Measurements from ENCODE around the gene FOXQ1.
"Not testable (repeated sequence)": the region's sequence is repeated elsewhere in the genome, so short reads cannot be mapped to it uniquely, and the experiment has no call there.

DNA sequence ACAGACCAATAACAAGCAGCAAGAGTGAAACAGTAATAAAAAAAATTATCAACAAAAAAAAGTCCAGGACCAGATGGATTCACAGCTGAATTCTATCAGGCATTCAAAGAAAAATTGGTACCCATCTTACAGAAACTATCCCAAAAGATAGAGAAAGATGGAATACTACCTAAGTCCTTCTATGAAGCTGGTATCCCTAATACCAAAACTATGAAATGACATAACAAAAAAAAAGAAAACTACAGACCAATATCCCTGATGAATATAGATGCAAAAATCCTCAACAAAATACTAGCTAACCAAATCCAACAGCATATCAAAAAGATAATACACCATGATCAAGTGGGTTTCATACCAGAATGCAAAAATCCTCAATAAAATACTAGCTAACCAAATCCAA is 43.2 kb downstream of the FOXQ1 start:
- TF ChIP-seq, protein P1, sequence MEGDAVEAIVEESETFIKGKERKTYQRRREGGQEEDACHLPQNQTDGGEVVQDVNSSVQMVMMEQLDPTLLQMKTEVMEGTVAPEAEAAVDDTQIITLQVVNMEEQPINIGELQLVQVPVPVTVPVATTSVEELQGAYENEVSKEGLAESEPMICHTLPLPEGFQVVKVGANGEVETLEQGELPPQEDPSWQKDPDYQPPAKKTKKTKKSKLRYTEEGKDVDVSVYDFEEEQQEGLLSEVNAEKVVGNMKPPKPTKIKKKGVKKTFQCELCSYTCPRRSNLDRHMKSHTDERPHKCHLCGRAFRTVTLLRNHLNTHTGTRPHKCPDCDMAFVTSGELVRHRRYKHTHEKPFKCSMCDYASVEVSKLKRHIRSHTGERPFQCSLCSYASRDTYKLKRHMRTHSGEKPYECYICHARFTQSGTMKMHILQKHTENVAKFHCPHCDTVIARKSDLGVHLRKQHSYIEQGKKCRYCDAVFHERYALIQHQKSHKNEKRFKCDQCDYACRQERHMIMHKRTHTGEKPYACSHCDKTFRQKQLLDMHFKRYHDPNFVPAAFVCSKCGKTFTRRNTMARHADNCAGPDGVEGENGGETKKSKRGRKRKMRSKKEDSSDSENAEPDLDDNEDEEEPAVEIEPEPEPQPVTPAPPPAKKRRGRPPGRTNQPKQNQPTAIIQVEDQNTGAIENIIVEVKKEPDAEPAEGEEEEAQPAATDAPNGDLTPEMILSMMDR (IDR thresholded peaks at IDR 0.05), result not testable (repeated sequence)
- TF ChIP-seq POLR2AphosphoS5 (IDR thresholded peaks at IDR 0.05; ENCODE audit: low read depth, low read length), result not testable (repeated sequence)

Data from Panc1 (cell line).